Measurements from ENCODE around the gene ADGRV1. TPM values are rescaled to one million over a fixed set of nuclear protein-coding genes. Genes with fewer than 3 reads are reported as not detected.

ADGRV1 gene
- total RNA-seq, 4 donors from 2014 or later: 1.9 to 11.3 TPM; not detected in 2

GRCh38 chr5:90640484-90641059 lies 82.0 kb downstream of the ADGRV1 start:
- DNase-seq: no peak
- Histone ChIP-seq H3K36me3 (no peaks in the 10 kb centered on the region), H3K27ac (no peak overlapping the region), H3K4me3 (no peak overlapping the region), H3K27me3 (no peaks in the 10 kb centered on the region), H3K9me3 (no peaks in the 10 kb centered on the region), H3K4me1 (no peaks in the 10 kb centered on the region)
- TF ChIP-seq, protein P1, sequence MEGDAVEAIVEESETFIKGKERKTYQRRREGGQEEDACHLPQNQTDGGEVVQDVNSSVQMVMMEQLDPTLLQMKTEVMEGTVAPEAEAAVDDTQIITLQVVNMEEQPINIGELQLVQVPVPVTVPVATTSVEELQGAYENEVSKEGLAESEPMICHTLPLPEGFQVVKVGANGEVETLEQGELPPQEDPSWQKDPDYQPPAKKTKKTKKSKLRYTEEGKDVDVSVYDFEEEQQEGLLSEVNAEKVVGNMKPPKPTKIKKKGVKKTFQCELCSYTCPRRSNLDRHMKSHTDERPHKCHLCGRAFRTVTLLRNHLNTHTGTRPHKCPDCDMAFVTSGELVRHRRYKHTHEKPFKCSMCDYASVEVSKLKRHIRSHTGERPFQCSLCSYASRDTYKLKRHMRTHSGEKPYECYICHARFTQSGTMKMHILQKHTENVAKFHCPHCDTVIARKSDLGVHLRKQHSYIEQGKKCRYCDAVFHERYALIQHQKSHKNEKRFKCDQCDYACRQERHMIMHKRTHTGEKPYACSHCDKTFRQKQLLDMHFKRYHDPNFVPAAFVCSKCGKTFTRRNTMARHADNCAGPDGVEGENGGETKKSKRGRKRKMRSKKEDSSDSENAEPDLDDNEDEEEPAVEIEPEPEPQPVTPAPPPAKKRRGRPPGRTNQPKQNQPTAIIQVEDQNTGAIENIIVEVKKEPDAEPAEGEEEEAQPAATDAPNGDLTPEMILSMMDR (IDR thresholded peaks at IDR 0.05): no peak
- no peak for TF ChIP-seq POLR2A (IDR thresholded peaks at IDR 0.05)
- intact Hi-C loops (cut with DNase I; ENCODE audit: low total_unique reads): no loop called here

GRCh38 chr5:90641528-90641927 lies 82.9 kb downstream of the ADGRV1 start:
- DNase-seq: no peak
- Histone ChIP-seq H3K27ac (no peak overlapping the region), H3K4me3 (no peak overlapping the region), H3K27me3 (no peaks in the 10 kb centered on the region), H3K9me3 (no peaks in the 10 kb centered on the region), H3K36me3 (no peaks in the 10 kb centered on the region), H3K4me1 (no peaks in the 10 kb centered on the region)
- intact Hi-C loops (cut with DNase I; ENCODE audit: low total_unique reads): no loop called here
- no peak for TF ChIP-seq POLR2A (IDR thresholded peaks at IDR 0.05)
- TF ChIP-seq, protein P1 (IDR thresholded peaks at IDR 0.05): no peak

DNA sequence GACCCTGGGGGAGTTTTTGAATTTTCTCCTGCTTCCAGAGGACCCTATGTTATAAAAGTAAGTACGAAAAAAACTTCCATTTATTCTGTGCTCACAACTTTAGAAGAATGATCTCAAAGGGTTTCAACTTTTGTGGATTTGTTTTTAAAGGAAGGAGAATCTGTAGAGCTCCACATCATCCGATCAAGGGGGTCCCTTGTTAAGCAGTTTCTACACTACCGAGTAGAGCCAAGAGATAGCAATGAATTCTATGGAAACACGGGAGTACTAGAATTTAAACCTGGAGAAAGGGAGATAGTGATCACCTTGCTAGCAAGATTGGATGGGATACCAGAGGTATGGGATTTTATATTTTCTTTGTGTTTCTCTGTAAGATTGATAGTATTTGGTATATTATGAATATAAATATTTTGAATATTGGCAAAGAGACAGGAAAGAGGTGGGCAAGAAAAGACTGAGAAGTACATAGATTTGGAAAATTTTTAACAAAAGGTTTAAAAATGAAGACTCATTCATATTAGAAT lies 84.2 kb downstream of the ADGRV1 start:
- no peaks in the 10 kb centered on the region for H3K36me3 ChIP-seq
- no peak overlapping the region for H3K27ac ChIP-seq
- no peaks in the 10 kb centered on the region for H3K4me1 ChIP-seq
- no peak overlapping the region for H3K4me3 ChIP-seq
- no peaks in the 10 kb centered on the region for H3K9me3 ChIP-seq
- DNase-seq: no peak
- TF ChIP-seq POLR2A (IDR thresholded peaks at IDR 0.05): no peak
- TF ChIP-seq, protein P1 (IDR thresholded peaks at IDR 0.05): no peak
- intact Hi-C loops (cut with DNase I; ENCODE audit: low total_unique reads): no loop called here
- H3K27me3 ChIP-seq: no peaks in the 10 kb centered on the region

DNA sequence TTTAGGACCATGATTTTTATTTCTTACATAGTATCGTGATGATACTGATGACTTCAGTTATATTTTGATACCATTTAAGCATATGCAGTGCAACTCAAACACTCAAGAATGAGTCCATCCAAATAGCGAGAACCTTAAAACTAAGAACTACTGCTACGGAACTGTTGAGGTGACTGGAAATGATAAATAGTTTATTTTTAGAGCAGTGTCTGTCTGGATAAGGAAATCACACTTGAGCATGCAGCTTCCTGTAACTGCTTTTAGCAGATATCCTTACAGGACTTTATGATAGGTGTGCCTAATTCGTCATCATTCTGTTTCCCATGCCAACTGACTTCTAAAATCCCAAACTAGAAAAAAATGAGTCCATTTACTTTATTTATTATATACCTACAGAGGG lies 85.5 kb downstream of the ADGRV1 start:
- intact Hi-C loops (cut with DNase I; ENCODE audit: low total_unique reads): no loop called here
- no peaks in the 10 kb centered on the region for H3K9me3 ChIP-seq
- H3K4me3 ChIP-seq: no peak overlapping the region
- H3K36me3 ChIP-seq: no peaks in the 10 kb centered on the region
- DNase-seq: no peak
- no peaks in the 10 kb centered on the region for H3K27me3 ChIP-seq
- TF ChIP-seq, protein P1 (IDR thresholded peaks at IDR 0.05): no peak
- TF ChIP-seq POLR2A (IDR thresholded peaks at IDR 0.05): no peak
- no peaks in the 10 kb centered on the region for H3K4me1 ChIP-seq
- no peak overlapping the region for H3K27ac ChIP-seq

- no peak for DNase-seq
- H3K9me3 ChIP-seq: no peaks in the 10 kb centered on the region
- intact Hi-C loops (cut with DNase I; ENCODE audit: low total_unique reads): no loop called here
- TF ChIP-seq POLR2A (IDR thresholded peaks at IDR 0.05): no peak
- TF ChIP-seq, protein P1 (IDR thresholded peaks at IDR 0.05): no peak
- H3K27me3 ChIP-seq: no peaks in the 10 kb centered on the region
- no peaks in the 10 kb centered on the region for H3K36me3 ChIP-seq
- H3K4me3 ChIP-seq: no peak overlapping the region
- no peaks in the 10 kb centered on the region for H3K4me1 ChIP-seq
- no peak overlapping the region for H3K27ac ChIP-seq
Observed at GRCh38 chr5:90645024-90645610, 86.5 kb downstream of the ADGRV1 start.
